KOPT-K1 (cell line): ENCODE results near the gene NAALADL1.

Experiments used
- H3K27ac ChIP-seq: fragments of 200-600 bp; sonication (generic); 2 replicates; pipeline ENCODE4 v1.5.1; 2016; ENCODE audit warnings: antibody characterized with exemption, mild to moderate bottlenecking, low read depth, low read length; ENCODE audit not compliant: poor library complexity, severe bottlenecking
- H3K36me3 ChIP-seq: fragments of 200-600 bp; sonication (generic); 2 replicates; pipeline ENCODE4 v1.5.1; 2017; ENCODE audit warnings: antibody characterized with exemption, mild to moderate bottlenecking, low read length, moderate library complexity; ENCODE audit not compliant: insufficient read depth
- H3K9me3 ChIP-seq: fragments of 200-600 bp; sonication (generic); 2 replicates; pipeline ENCODE4 v1.5.1; 2017; ENCODE audit warnings: antibody characterized with exemption, low read length, mild to moderate bottlenecking; ENCODE audit not compliant: insufficient read depth, poor library complexity, severe bottlenecking

The NAALADL1 gene

DNA sequence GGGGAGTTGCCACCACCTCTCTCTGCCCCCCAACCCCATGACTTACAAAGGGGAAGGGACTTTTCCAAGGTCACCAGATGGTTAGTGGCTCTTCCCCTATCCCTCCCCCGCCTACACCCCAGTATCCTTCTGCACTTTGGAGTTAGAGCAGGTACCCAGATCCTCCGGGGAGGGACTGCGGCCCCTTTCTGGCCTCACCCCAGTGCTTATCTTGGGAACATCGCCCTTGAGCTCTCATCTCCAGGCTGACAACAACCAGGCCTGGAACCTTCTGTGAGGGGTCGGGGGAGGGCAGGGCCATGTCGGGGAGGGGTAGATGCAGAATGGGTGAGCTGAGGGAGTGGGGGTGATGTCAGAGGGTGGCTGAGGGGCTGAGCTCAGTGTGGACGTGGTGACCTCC is 7.5 kb upstream of the NAALADL1 start:
- Histone ChIP-seq H3K27ac (no peak overlapping the region), H3K9me3 (no peaks in the 10 kb centered on the region), H3K36me3 (no peaks in the 10 kb centered on the region)

- H3K9me3 ChIP-seq = no peaks in the 10 kb centered on the region
- H3K27ac ChIP-seq = no peak overlapping the region
- no peaks in the 10 kb centered on the region for H3K36me3 ChIP-seq
These were observed 6.5 kb upstream of the NAALADL1 start for GRCh38 chr11:65064847-65065240.

- Histone ChIP-seq H3K9me3 (no peaks in the 10 kb centered on the region), H3K27ac (no peak overlapping the region), H3K36me3 (no peaks in the 10 kb centered on the region)
These were observed 5.2 kb upstream of the NAALADL1 start for GRCh38 chr11:65063532-65063931.

- Histone ChIP-seq H3K27ac (no peak overlapping the region), H3K9me3 (no peaks in the 10 kb centered on the region), H3K36me3 (no peaks in the 10 kb centered on the region)
These were observed 2.6 kb upstream of the NAALADL1 start for GRCh38 chr11:65060913-65061408.

- Histone ChIP-seq H3K9me3 (no peaks in the 10 kb centered on the region), H3K36me3 (no peaks in the 10 kb centered on the region), H3K27ac (no peak overlapping the region)
These were observed 1.8 kb upstream of the NAALADL1 start for GRCh38 chr11:65059959-65060824.

DNA sequence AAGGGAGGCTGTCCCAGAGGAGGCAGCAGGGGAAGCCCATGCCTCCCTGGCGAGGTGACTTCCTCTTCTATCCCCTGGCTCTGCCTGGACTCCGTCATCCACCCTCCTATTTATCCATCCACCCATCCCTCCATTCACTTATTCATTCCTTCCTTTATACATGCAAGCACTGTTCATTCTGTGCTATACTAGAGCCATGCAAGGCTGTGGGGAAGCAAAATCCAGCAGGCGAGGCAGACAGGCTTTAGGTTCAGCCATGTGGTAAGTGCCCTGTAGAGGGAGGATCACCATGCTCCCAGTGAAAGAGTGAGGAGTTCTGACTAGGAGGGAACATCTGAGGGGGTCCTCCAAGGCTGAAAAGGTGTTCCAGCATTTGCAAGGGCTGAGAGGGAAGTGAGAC is 1.2 kb upstream of the NAALADL1 start:
- Histone ChIP-seq H3K9me3 (no peaks in the 10 kb centered on the region), H3K36me3 (no peaks in the 10 kb centered on the region), H3K27ac (no peak overlapping the region)

DNA sequence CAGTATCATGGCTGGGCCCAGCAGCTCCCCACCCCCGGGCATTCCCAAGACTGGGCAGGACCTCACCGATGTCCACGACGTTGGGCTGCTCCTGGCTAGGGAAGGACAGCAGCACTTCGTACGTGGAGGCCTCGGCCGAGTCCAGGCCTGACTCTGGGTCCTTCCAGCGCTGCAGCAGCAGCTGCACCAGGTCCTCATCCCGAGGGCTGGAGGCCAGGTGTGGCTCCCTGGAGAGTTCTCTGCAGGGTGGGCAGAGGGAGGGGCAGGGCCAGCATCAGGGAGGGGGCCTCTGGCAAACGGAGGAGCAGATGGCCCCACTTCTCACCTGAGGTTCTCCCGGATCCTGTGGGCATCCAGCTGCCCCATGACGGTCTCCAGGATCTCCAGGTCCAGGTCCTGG is 341 bp downstream of the NAALADL1 start:
- H3K36me3 ChIP-seq = no peaks in the 10 kb centered on the region
- H3K9me3 ChIP-seq = no peaks in the 10 kb centered on the region
- no peak overlapping the region for H3K27ac ChIP-seq

DNA sequence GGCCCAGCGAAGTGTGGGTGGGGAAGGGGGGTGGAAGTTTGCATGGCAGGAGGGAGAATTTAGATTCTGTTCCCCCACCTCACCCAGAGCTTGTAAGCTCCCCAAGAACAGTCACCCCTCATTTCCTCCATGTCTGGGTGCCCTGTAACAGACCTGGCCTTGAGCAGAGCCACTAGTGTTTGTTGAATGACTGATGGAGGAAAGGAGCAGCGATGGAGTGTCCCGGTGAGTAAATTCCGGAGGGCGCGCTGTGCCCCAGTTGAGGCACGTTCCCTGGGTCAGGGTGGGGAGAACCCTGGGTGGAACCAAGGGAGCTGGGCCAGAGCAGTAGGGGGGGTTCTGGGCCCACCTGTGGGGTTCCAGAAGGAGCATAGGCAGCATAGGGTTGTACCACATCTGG is 827 bp downstream of the NAALADL1 start:
- Histone ChIP-seq H3K9me3 (no peaks in the 10 kb centered on the region), H3K27ac (no peak overlapping the region), H3K36me3 (no peaks in the 10 kb centered on the region)

- H3K36me3 ChIP-seq = no peaks in the 10 kb centered on the region
- H3K9me3 ChIP-seq = no peaks in the 10 kb centered on the region
- no peak overlapping the region for H3K27ac ChIP-seq
These were observed 1.4 kb downstream of the NAALADL1 start for GRCh38 chr11:65056999-65057398.

DNA sequence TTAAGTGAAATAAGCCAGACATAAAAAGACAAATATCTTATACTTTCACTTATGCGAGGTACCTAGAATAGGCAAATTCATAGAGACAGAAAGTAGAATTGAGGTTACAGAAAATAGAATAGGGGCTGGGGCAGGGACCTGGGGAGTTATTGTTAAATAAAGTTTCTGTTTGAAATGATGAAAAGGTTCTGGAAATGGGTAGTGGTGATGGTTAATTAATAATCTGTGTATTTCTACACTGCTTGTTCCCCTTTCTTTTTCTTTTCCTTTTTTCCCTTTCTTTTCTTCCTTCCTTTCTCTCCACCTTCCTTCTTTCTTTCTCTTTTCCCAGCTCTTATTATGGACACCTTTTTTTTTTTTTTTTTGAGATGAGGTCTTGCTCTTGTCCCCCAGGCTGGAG is 2.8 kb downstream of the NAALADL1 start:
- Histone ChIP-seq H3K27ac (no peak overlapping the region), H3K9me3 (no peaks in the 10 kb centered on the region), H3K36me3 (no peaks in the 10 kb centered on the region)

GRCh38 chr11:65053827-65054508 is 4.4 kb downstream of the NAALADL1 start:
- Histone ChIP-seq H3K36me3 (no peaks in the 10 kb centered on the region), H3K27ac (no peak overlapping the region), H3K9me3 (no peaks in the 10 kb centered on the region)

- Histone ChIP-seq H3K36me3 (peaks cover 9% of the 10 kb centered on the region; the same call in 1 of the 2 replicates), H3K9me3 (no peaks in the 10 kb centered on the region), H3K27ac (no peak overlapping the region)
These were observed 6.9 kb downstream of the NAALADL1 start for GRCh38 chr11:65051398-65051858.

- Histone ChIP-seq H3K27ac (no peak overlapping the region), H3K36me3 (peaks cover 43% of the 10 kb centered on the region), H3K9me3 (no peaks in the 10 kb centered on the region)
These were observed 10.6 kb downstream of the NAALADL1 start for GRCh38 chr11:65047581-65048422.

DNA sequence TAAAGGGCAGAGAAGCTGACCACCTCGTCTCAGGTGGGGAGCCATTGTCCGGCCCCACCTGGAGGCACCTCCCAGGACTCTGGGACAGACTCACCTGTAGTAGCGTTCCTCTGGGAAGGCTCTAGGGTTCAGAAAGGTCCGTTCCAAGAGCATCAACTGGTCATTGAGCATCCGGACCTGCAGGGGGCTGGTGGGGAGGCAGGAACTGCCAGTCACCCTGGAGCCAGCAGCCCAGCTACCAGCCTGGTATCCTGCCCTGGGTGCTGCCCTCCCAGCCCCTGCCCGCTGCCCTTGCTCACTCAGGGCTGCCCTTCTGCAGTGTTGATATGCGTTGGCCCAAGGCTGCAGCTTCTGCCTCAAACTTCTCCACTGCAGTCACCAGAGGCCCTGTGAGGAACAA is 12.6 kb downstream of the NAALADL1 start:
- peaks cover 47% of the 10 kb centered on the region for H3K36me3 ChIP-seq
- no peak overlapping the region for H3K27ac ChIP-seq
- H3K9me3 ChIP-seq = no peaks in the 10 kb centered on the region

DNA sequence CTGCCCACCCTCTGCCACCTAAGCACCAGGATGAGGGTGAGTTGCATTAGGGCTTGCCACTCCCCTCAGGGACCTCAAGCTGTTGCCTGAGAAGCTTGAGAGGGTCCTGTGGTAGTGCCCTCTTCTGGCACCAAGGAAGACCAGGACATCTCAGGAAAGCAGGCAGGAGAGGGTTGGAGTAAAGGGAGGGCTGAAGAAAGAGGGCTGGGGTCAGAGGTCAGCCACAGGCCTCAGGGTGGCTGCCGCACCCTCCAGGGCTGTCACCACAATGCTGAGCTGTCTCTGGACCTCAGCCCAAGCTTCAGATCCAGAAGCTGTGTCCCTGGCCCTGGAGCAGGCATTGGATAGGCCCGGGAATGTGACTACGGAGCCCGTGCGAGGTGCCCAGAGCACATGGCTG is 13.3 kb downstream of the NAALADL1 start:
- no peak overlapping the region for H3K27ac ChIP-seq
- H3K36me3 ChIP-seq = peaks cover 47% of the 10 kb centered on the region
- H3K9me3 ChIP-seq = no peaks in the 10 kb centered on the region
